ENCODE results near the gene SND1.

DNA sequence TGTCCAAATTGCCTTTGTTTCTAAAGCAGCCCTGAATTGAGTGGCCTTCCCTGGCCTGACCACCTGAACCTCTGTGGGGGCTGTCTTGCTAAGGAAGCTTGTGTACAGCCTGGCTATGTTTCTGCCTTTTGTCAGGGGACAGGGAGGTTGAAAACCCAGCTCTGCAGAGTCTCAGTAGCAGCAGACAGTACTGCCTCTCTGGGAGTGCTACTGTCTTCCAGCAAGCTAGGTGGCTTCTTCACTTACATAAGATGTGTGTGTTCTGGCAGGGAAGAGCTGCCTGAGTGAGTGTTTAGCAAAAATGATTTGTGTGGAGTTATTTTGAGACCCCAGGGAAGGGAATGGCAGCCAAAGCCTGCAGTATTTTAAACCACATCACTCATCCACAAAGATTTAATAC is 321.8 kb downstream of the SND1 start:
- TF ChIP-seq, protein P1, sequence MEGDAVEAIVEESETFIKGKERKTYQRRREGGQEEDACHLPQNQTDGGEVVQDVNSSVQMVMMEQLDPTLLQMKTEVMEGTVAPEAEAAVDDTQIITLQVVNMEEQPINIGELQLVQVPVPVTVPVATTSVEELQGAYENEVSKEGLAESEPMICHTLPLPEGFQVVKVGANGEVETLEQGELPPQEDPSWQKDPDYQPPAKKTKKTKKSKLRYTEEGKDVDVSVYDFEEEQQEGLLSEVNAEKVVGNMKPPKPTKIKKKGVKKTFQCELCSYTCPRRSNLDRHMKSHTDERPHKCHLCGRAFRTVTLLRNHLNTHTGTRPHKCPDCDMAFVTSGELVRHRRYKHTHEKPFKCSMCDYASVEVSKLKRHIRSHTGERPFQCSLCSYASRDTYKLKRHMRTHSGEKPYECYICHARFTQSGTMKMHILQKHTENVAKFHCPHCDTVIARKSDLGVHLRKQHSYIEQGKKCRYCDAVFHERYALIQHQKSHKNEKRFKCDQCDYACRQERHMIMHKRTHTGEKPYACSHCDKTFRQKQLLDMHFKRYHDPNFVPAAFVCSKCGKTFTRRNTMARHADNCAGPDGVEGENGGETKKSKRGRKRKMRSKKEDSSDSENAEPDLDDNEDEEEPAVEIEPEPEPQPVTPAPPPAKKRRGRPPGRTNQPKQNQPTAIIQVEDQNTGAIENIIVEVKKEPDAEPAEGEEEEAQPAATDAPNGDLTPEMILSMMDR (IDR thresholded peaks at IDR 0.05; ENCODE audit: low read depth, low read length, poor library complexity, severe bottlenecking), result no peak
- no peak for TF ChIP-seq EZH2phosphoT487 (IDR thresholded peaks at IDR 0.05; ENCODE audit: borderline replicate concordance, low read length)
